Tibial nerve (tissue), 4 donors: Measurements from ENCODE around the gene DSC2. TPM values are rescaled to one million over a fixed set of nuclear protein-coding genes. Genes with fewer than 3 reads are reported as not detected.

ENCODE experiments used
- DNase-seq, 2 donors: peaks; one replicate each; pipeline ENCODE4 v3.0.0-alpha.2; 2019; ENCODE audit warnings: low spot score in 2 of 2
- H3K27ac ChIP-seq, 4 donors: fragments of 200-600 bp; sonication (generic) in 3 of 4; one replicate each; pipeline ENCODE4 v1.5.1; 2017 to 2019; ENCODE audit warnings: mild to moderate bottlenecking in 1 of 4
- H3K27me3 ChIP-seq, 2 donors: fragments of 200-600 bp; sonication (generic) in 1 of 2; one replicate each; pipeline versions ENCODE4 v1.5.1 to v1.6.0; 2017 to 2019
- H3K36me3 ChIP-seq, 3 donors: fragments of 200-600 bp; sonication (generic); one replicate each; pipeline ENCODE4 v1.5.1; 2018 to 2019
- H3K4me1 ChIP-seq, 4 donors: fragments of 200-600 bp; sonication (generic) in 3 of 4; one replicate each; pipeline ENCODE4 v1.5.1; 2017 to 2019
- H3K4me3 ChIP-seq, 4 donors: fragments of 200-600 bp; sonication (generic) in 3 of 4; one replicate each; pipeline ENCODE4 v1.5.1; 2017 to 2019; ENCODE audit warnings: mild to moderate bottlenecking in 1 of 4, moderate library complexity in 1 of 4
- H3K9me3 ChIP-seq, 4 donors: fragments of 200-600 bp; sonication (generic) in 3 of 4; one replicate each; pipeline ENCODE4 v1.5.1; 2017 to 2019
- CTCF ChIP-seq, 5 experiments: fragments of 200-600 bp in 3 of 5; fragments of 450-650 bp in 2 of 5; sonication (generic) in 3 of 5; IDR thresholded peaks; one replicate each; pipeline ENCODE4 v1.5.1; 2016 to 2019; ENCODE audit warnings: antibody characterized with exemption in 5 of 5, mild to moderate bottlenecking in 3 of 5, moderate library complexity in 2 of 5
- EP300 ChIP-seq, 2 donors: sonication (generic); formaldehyde crosslinking; IDR thresholded peaks; one replicate each; pipeline ENCODE4 v1.6.1; 2017; ENCODE audit warnings: antibody characterized with exemption in 2 of 2, mild to moderate bottlenecking in 1 of 2
- POLR2A ChIP-seq, 2 donors: fragments of 450-650 bp; IDR thresholded peaks; one replicate each; pipeline ENCODE4 v1.6.1; 2017; ENCODE audit warnings: antibody characterized with exemption in 2 of 2, mild to moderate bottlenecking in 2 of 2, moderate library complexity in 2 of 2
- WGBS, 2 donors: methylation state at CpG; one replicate each; pipeline ENCODE4 v1.1.5; 2018; 5-methylcytosine and 5-hydroxymethylcytosine counted together
- total RNA-seq, 4 donors: library from RNA; depleted of rRNA; stranded (reverse); fragments of >200 nt; gene quantifications; one replicate each; pipeline ENCODE4 v1.1.0, GENCODE V29; 2016

DSC2 gene
- total RNA-seq, 4 donors from 2014 or later, result 2.1 to 3.9 (median 3.2) TPM

GRCh38 chr18:31102941-31103340, 720 bp upstream of the DSC2 start:
- no peak for TF ChIP-seq EP300 (IDR thresholded peaks at IDR 0.05)
- no peak for TF ChIP-seq CTCF (IDR thresholded peaks at IDR 0.05)
- TF ChIP-seq POLR2A (IDR thresholded peaks at IDR 0.05), result no peak
- H3K9me3 ChIP-seq, result no peaks in the 10 kb centered on the region
- H3K4me3 ChIP-seq, result no peak overlapping the region
- H3K36me3 ChIP-seq, result no peaks in the 10 kb centered on the region
- no peak for DNase-seq
- 70 to 74% methylated on average over 2 of the region's 2 CpGs for WGBS, 2 donors
- no peak overlapping the region for H3K27ac ChIP-seq
- H3K27me3 ChIP-seq, result peaks cover 0 to 17% of the 10 kb centered on the region in 2 donors
- peaks cover 0 to 24% (median 0%) of the 10 kb centered on the region in 4 donors for H3K4me1 ChIP-seq

- Histone ChIP-seq H3K27ac (peak overlapping the region; percentile 22 to 91 (median 76)), H3K36me3 (no peaks in the 10 kb centered on the region), H3K4me1 (peaks cover 0 to 24% (median 0%) of the 10 kb centered on the region in 4 donors), H3K27me3 (peaks cover 0 to 17% of the 10 kb centered on the region in 2 donors), H3K4me3 (peak overlapping the region; percentile 35 to 58 (median 54)), H3K9me3 (no peaks in the 10 kb centered on the region)
- 1% methylated on average over 51 of the region's 72 CpGs for WGBS, 2 donors
- DNase-seq, result peak; percentile 35 to 51
- peak in 1 of 2 donors; percentile 11 for TF ChIP-seq POLR2A (IDR thresholded peaks at IDR 0.05)
- peak in 1 of 2 donors; percentile 47 for TF ChIP-seq EP300 (IDR thresholded peaks at IDR 0.05)
- no peak for TF ChIP-seq CTCF (IDR thresholded peaks at IDR 0.05)
These were observed 817 bp downstream of the DSC2 start for GRCh38 chr18:31101183-31102024.

GRCh38 chr18:31100436-31101182, 1.6 kb downstream of the DSC2 start:
- 8 to 13% methylated on average over 23 of the region's 23 CpGs for WGBS, 2 donors
- H3K27me3 ChIP-seq, result peaks cover 0 to 17% of the 10 kb centered on the region in 2 donors
- peak overlapping the region; percentile 35 to 58 (median 54) for H3K4me3 ChIP-seq
- H3K4me1 ChIP-seq, result peaks cover 0 to 24% (median 0%) of the 10 kb centered on the region in 4 donors
- peak in 1 of 2 donors; percentile 6 for DNase-seq
- no peaks in the 10 kb centered on the region for H3K9me3 ChIP-seq
- H3K36me3 ChIP-seq, result no peaks in the 10 kb centered on the region
- no peak for TF ChIP-seq POLR2A (IDR thresholded peaks at IDR 0.05)
- no peak for TF ChIP-seq EP300 (IDR thresholded peaks at IDR 0.05)
- peak overlapping the region; percentile 22 to 91 (median 76) for H3K27ac ChIP-seq

GRCh38 chr18:31099450-31100230, 2.6 kb downstream of the DSC2 start:
- H3K27ac ChIP-seq, result no peak overlapping the region
- TF ChIP-seq POLR2A (IDR thresholded peaks at IDR 0.05) (no peak), EP300 (IDR thresholded peaks at IDR 0.05) (no peak), CTCF (IDR thresholded peaks at IDR 0.05) (no peak)
- peak overlapping the region in 1 of 4 donors; percentile 58 for H3K4me3 ChIP-seq
- peaks cover 0 to 24% (median 0%) of the 10 kb centered on the region in 4 donors for H3K4me1 ChIP-seq
- H3K36me3 ChIP-seq, result no peaks in the 10 kb centered on the region
- H3K9me3 ChIP-seq, result no peaks in the 10 kb centered on the region
- peaks cover 0 to 17% of the 10 kb centered on the region in 2 donors for H3K27me3 ChIP-seq
- DNase-seq, result no peak
- WGBS, 2 donors, result 89 to 91% methylated on average over 10 of the region's 10 CpGs

GRCh38 chr18:31098878-31099277, 3.3 kb downstream of the DSC2 start:
- no peak overlapping the region for H3K4me3 ChIP-seq
- H3K27ac ChIP-seq, result no peak overlapping the region
- H3K36me3 ChIP-seq, result no peaks in the 10 kb centered on the region
- no peak for DNase-seq
- no peaks in the 10 kb centered on the region for H3K9me3 ChIP-seq
- peaks cover 0 to 24% (median 0%) of the 10 kb centered on the region in 4 donors for H3K4me1 ChIP-seq
- TF ChIP-seq EP300 (IDR thresholded peaks at IDR 0.05) (no peak), POLR2A (IDR thresholded peaks at IDR 0.05) (no peak), CTCF (IDR thresholded peaks at IDR 0.05) (no peak)
- peaks cover 0 to 17% of the 10 kb centered on the region in 2 donors for H3K27me3 ChIP-seq
